HG02759 (cell line): ENCODE results near the gene GRIK4.
"Not testable (repeated sequence)": the region's sequence is repeated elsewhere in the genome, so short reads cannot be mapped to it uniquely, and the experiment has no call there.

ENCODE experiments used
- ATAC-seq: cut with Tn5 transposase; IDR thresholded peaks from one replicate; pipeline ENCODE4 v1.9.1; 2021; ENCODE audit warnings: mild to moderate bottlenecking, moderate library complexity; ENCODE audit not compliant: unreplicated experiment

GRIK4 gene

GRCh38 chr11:120971825-120972224, 460.3 kb downstream of the GRIK4 start:
- ATAC-seq = no peak

DNA sequence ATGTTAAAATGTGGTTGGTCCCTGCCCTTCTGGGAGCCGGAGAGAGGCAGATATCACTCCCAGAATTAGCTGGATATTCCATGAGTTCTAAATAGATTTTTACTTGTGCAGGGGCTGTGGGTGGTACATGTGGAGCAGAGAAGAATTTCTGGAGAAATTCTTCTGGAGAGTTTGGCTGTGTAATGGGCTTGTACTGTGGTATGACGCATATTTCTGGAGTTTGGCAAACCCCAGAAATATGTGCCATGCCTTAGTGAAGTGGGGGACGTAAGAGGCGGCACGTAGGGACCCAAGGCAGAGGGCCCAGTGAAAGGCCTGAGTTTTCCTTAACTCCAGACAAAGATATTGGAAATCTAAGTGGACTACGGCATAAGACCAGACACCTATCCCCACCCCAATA, 461.1 kb downstream of the GRIK4 start:
- no peak for ATAC-seq

GRCh38 chr11:120973501-120973900, 462.0 kb downstream of the GRIK4 start:
- ATAC-seq = no peak

GRCh38 chr11:120974466-120974865, 462.9 kb downstream of the GRIK4 start:
- ATAC-seq = no peak

DNA sequence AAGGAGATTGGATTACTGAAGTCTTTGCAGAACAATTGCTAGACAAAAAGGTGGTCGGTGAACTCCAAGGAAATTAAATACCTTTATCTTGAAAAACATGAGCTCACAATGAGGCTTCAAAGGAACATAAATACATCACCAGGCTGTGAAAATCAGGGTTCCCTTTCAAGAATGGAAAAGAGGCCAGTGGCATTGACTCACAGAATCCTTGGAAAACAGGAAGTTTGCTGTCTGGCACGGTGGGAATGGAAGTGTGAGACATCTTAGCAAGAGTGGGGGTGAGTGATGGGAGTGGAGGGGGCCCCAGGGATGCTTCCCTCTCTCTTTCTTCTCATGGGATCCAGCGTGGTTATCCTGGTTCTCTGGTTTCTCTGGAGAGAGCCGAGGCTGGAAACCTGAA, 463.4 kb downstream of the GRIK4 start:
- no peak for ATAC-seq

GRCh38 chr11:120977266-120978137, 466.0 kb downstream of the GRIK4 start:
- ATAC-seq = no peak

GRCh38 chr11:120978701-120979100, 467.2 kb downstream of the GRIK4 start:
- no peak for ATAC-seq

GRCh38 chr11:120985718-120986569, 474.4 kb downstream of the GRIK4 start:
- ATAC-seq = no peak

DNA sequence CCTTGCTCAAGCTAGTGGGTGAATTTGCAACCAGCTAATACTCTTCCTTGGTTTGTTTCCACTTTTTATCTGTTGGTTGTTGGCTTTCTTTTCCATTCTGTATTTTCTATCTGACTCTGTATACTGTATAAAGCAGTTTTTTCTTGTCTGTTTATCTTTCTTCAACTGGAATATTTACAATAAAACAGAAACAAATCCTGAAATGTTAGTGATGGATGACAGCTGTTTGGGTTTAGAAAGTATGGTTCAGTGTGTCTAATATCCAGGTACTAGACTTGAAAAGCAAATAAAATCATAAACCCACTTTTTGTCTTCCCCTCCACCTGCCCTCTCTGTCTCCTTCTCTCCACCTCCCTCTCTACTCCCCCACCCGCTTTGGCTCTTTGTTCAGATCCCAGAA, 477.1 kb downstream of the GRIK4 start:
- no peak for ATAC-seq

GRCh38 chr11:120991830-120992686, 480.5 kb downstream of the GRIK4 start:
- ATAC-seq = no peak

- no peak for ATAC-seq
Observed at GRCh38 chr11:120994091-120994859, 482.7 kb downstream of the GRIK4 start.

DNA sequence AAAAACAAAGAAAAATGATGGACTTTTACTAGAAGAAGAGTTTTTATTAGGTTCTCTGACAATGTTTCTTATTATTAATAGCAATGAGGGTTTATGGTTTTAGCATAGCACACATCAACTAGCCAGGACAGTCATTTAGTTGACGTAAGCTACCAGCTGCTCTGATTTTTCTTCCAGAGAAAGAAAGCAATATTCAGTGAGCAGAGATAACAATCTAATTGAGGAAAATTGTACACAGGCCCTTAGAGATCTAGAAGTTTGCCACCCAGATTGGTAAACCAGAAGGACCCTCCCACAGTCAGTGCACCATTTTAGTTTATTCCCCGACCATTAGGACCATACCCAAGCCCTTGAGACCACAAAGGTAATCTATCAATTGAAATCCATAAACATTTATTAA, 483.6 kb downstream of the GRIK4 start:
- ATAC-seq = no peak

DNA sequence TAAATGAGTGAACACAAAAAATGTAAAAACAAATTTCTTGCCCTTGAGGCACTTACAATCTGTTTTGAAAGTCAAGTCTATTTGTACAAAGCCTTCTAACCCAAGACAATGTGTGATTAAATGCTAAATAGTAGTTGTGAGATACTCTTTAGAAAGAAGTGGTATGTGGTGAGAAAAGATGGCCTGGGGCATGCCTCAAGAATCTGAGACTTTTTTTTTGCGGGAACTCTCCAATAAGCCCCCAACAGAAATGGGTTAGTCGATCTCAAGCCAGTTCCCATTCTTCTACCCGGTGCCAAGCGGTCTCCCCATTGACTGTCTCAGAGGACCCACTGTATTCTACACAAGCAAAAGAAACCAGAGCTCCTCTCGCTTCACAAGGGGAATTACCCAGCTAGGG, 485.4 kb downstream of the GRIK4 start:
- no peak for ATAC-seq

- no peak for ATAC-seq
Observed at GRCh38 chr11:120998581-120998980, 487.0 kb downstream of the GRIK4 start.

GRCh38 chr11:121004206-121004840, 492.8 kb downstream of the GRIK4 start:
- ATAC-seq = no peak

DNA sequence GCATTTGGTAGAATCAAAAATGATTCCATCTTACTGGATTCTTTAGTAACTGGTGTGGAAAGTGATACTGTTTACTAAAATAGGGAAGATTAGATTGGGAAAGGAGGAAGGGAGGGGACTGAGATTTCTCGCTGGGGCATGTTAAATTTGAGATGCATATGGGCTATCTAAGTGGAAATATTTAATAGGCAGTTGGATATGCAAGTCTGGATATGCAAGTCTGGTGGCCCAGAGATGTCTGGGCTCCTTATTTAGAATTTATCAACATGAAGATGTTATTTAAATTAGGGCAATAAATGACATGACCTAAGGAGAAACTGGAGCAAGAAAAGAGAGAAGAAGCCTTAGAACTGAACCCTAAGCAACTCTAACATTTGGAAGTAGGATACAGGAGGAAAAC, 495.4 kb downstream of the GRIK4 start:
- no peak for ATAC-seq

GRCh38 chr11:121008551-121008950, 497.0 kb downstream of the GRIK4 start:
- no peak for ATAC-seq

GRCh38 chr11:121012091-121012490, 500.5 kb downstream of the GRIK4 start:
- no peak for ATAC-seq

- ATAC-seq = no peak
Observed at GRCh38 chr11:121018746-121019145, 507.2 kb downstream of the GRIK4 start.

DNA sequence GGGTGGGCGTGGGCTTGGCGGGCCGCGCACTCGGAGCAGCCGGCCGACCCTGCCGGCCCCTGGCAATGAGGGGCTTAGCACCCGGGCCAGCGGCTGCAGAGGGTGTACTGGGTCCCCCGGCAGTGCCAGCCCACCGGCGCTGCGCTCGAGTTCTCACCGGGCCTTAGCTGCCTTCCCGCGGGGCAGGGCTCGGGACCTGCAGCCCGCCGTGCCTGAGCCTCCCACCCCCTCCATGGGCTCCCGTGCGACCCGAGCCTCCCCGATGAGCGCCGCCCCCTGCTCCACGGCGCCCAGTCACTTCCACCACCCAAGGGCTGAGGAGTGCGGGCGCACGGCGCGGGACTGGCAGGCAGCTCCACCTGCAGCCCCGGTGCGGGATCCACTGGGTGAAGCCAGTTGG, 510.2 kb downstream of the GRIK4 start:
- ATAC-seq = not testable (repeated sequence)
